HAP-1 (cell line): ENCODE measurements around the gene TMC3.
"Not testable (repeated sequence)": the region's sequence is repeated elsewhere in the genome, so short reads cannot be mapped to it uniquely, and the experiment has no call there.

Source experiments
- DNase-seq, 2 experiments: peaks; one replicate each; pipeline ENCODE4 v3.0.0-alpha.2; 2016 to 2020; ENCODE audit warnings: low spot score in 2 of 2
- H3K27me3 ChIP-seq: fragments of 250-450 bp; sonication (Bioruptor Pico); 2 replicates; pipeline ENCODE4 v1.5.1; 2020; ENCODE audit warnings: low read depth, mild to moderate bottlenecking, moderate library complexity
- H3K36me3 ChIP-seq: fragments of 250-450 bp; sonication (Bioruptor Pico); replicated peaks from 2 replicates; pipeline ENCODE4 v1.5.1; 2020; ENCODE audit warnings: mild to moderate bottlenecking
- H3K4me1 ChIP-seq: fragments of 250-450 bp; sonication (Bioruptor Pico); 2 replicates; pipeline ENCODE4 v1.5.1; 2020; ENCODE audit warnings: mild to moderate bottlenecking
- H3K4me3 ChIP-seq: fragments of 250-450 bp; sonication (Bioruptor Pico); 2 replicates; pipeline ENCODE4 v1.5.1; 2020; ENCODE audit warnings: mild to moderate bottlenecking, moderate library complexity
- H3K9me3 ChIP-seq: fragments of 250-450 bp; sonication (Bioruptor Pico); 2 replicates; pipeline ENCODE4 v1.5.1; 2020; ENCODE audit warnings: mild to moderate bottlenecking, moderate library complexity
- in situ Hi-C: fragments of 300-500 bp; cut with MboI; formaldehyde crosslinking; loops from 3 replicates; pipeline ENCODE4 v1.14.3; 2020; ENCODE audit warnings: low sequenced_read_pairs, inconsistent platforms, mixed read lengths

Gene TMC3

GRCh38 chr15:81351651-81352050 lies 22.4 kb downstream of the TMC3 start:
- H3K4me1 ChIP-seq, result no peaks in the 10 kb centered on the region
- no peak overlapping the region for H3K4me3 ChIP-seq
- no peaks in the 10 kb centered on the region for H3K36me3 ChIP-seq
- peaks cover 13% of the 10 kb centered on the region for H3K27me3 ChIP-seq
- in situ Hi-C loops, result no loop called here
- no peaks in the 10 kb centered on the region for H3K9me3 ChIP-seq
- DNase-seq, result no peak

- H3K27me3 ChIP-seq, result peaks cover 9% of the 10 kb centered on the region
- in situ Hi-C loops, result no loop called here
- H3K4me1 ChIP-seq, result no peaks in the 10 kb centered on the region
- H3K4me3 ChIP-seq, result no peak overlapping the region
- no peaks in the 10 kb centered on the region for H3K9me3 ChIP-seq
- DNase-seq, result no peak
- H3K36me3 ChIP-seq, result no peaks in the 10 kb centered on the region
These were observed 24.7 kb downstream of the TMC3 start for GRCh38 chr15:81349271-81349670.

- DNase-seq, in situ Hi-C loops, H3K9me3 ChIP-seq, H3K4me3 ChIP-seq, H3K36me3 ChIP-seq, H3K27me3 ChIP-seq, H3K4me1 ChIP-seq: not testable (repeated sequence)
These were observed 25.3 kb downstream of the TMC3 start for GRCh38 chr15:81348691-81349090.

GRCh38 chr15:81347910-81348309 lies 26.1 kb downstream of the TMC3 start:
- in situ Hi-C loops, result no loop called here
- no peak for DNase-seq
- Histone ChIP-seq H3K36me3 (no peaks in the 10 kb centered on the region), H3K4me3 (no peak overlapping the region), H3K4me1 (no peaks in the 10 kb centered on the region), H3K9me3 (no peaks in the 10 kb centered on the region), H3K27me3 (peaks cover 9% of the 10 kb centered on the region; the same call in 1 of the 2 replicates)

DNA sequence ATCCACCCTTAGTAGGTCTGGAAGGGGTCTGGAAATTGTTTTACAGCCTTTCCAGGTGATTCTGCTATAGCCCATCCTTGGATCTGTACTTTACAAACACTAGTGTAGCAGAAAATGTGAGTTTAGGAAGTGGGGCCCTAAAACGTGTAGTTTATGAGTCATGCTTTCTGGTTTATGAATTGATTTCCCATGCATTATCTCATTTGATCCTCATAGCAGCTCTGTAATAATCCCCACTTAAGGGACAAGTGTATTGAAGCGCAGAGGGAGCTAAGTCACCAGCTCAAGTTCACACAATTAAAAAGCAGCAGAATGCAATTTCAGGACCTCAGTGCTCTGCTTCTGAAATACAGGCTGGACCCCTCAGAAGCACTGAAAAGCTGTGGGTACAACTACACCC lies 27.4 kb downstream of the TMC3 start:
- in situ Hi-C loops, result no loop called here
- Histone ChIP-seq H3K4me3 (no peak overlapping the region), H3K4me1 (no peaks in the 10 kb centered on the region), H3K9me3 (no peaks in the 10 kb centered on the region), H3K27me3 (peaks cover 9% of the 10 kb centered on the region; the same call in 1 of the 2 replicates), H3K36me3 (no peaks in the 10 kb centered on the region)
- no peak for DNase-seq

GRCh38 chr15:81343371-81343770 lies 30.6 kb downstream of the TMC3 start:
- in situ Hi-C loops, result no loop called here
- Histone ChIP-seq H3K9me3 (no peaks in the 10 kb centered on the region), H3K36me3 (no peaks in the 10 kb centered on the region), H3K4me3 (no peak overlapping the region), H3K4me1 (no peaks in the 10 kb centered on the region), H3K27me3 (0 out of 2 replicates have a peak, but pooled peaks cover 8% of the 10 kb centered on the region)
- DNase-seq, result no peak

- Histone ChIP-seq H3K4me1 (no peaks in the 10 kb centered on the region), H3K4me3 (no peak overlapping the region), H3K9me3 (no peaks in the 10 kb centered on the region), H3K36me3 (no peaks in the 10 kb centered on the region), H3K27me3 (0 out of 2 replicates have a peak, but pooled peaks cover 3% of the 10 kb centered on the region)
- no peak for DNase-seq
- in situ Hi-C loops, result no loop called here
These were observed 32.7 kb downstream of the TMC3 start for GRCh38 chr15:81341351-81341750.

DNA sequence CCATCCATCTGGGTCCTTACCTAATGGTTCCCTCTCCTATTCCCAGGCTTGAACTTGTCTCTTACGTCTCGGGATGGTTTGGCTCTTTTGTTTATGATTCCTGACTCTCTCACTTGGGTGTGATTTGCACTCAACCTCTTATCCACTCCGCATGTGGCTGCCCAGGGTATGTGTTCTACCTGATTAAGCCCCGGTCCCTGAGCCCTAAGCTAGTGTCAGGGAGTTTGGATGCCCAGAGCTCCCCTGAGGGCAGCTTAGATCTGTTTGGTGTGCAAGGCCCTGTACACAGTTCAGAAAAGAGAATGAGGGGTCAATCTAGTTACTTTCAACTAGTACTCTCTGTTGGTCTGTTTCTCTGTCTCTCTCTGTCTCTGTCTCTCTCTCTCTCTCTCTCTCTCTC lies 34.2 kb downstream of the TMC3 start:
- 0 out of 2 replicates have a peak, but pooled peaks cover 3% of the 10 kb centered on the region for H3K27me3 ChIP-seq
- H3K4me3 ChIP-seq, result no peak overlapping the region
- DNase-seq, result no peak
- H3K36me3 ChIP-seq, result no peaks in the 10 kb centered on the region
- no peaks in the 10 kb centered on the region for H3K9me3 ChIP-seq
- in situ Hi-C loops, result no loop called here
- no peaks in the 10 kb centered on the region for H3K4me1 ChIP-seq

GRCh38 chr15:81339321-81339720 lies 34.7 kb downstream of the TMC3 start:
- no peak overlapping the region for H3K4me3 ChIP-seq
- 0 out of 2 replicates have a peak, but pooled peaks cover 3% of the 10 kb centered on the region for H3K27me3 ChIP-seq
- H3K9me3 ChIP-seq, result no peaks in the 10 kb centered on the region
- in situ Hi-C loops, result no loop called here
- no peaks in the 10 kb centered on the region for H3K4me1 ChIP-seq
- H3K36me3 ChIP-seq, result no peaks in the 10 kb centered on the region
- DNase-seq, result no peak

- no peaks in the 10 kb centered on the region for H3K36me3 ChIP-seq
- in situ Hi-C loops, result no loop called here
- no peak overlapping the region for H3K4me3 ChIP-seq
- 0 out of 2 replicates have a peak, but pooled peaks cover 3% of the 10 kb centered on the region for H3K27me3 ChIP-seq
- H3K9me3 ChIP-seq, result no peaks in the 10 kb centered on the region
- DNase-seq, result no peak
- no peaks in the 10 kb centered on the region for H3K4me1 ChIP-seq
These were observed 35.6 kb downstream of the TMC3 start for GRCh38 chr15:81338170-81339007.

GRCh38 chr15:81337713-81338157 lies 36.3 kb downstream of the TMC3 start:
- no peak for DNase-seq
- Histone ChIP-seq H3K4me3 (no peak overlapping the region), H3K27me3 (no peaks in the 10 kb centered on the region), H3K36me3 (no peaks in the 10 kb centered on the region), H3K4me1 (no peaks in the 10 kb centered on the region), H3K9me3 (no peaks in the 10 kb centered on the region)
- in situ Hi-C loops, result no loop called here

- Histone ChIP-seq H3K9me3 (no peaks in the 10 kb centered on the region), H3K27me3 (no peaks in the 10 kb centered on the region), H3K4me1 (no peaks in the 10 kb centered on the region), H3K4me3 (no peak overlapping the region), H3K36me3 (no peaks in the 10 kb centered on the region)
- in situ Hi-C loops, result no loop called here
- DNase-seq, result no peak
These were observed 36.8 kb downstream of the TMC3 start for GRCh38 chr15:81337241-81337640.

DNA sequence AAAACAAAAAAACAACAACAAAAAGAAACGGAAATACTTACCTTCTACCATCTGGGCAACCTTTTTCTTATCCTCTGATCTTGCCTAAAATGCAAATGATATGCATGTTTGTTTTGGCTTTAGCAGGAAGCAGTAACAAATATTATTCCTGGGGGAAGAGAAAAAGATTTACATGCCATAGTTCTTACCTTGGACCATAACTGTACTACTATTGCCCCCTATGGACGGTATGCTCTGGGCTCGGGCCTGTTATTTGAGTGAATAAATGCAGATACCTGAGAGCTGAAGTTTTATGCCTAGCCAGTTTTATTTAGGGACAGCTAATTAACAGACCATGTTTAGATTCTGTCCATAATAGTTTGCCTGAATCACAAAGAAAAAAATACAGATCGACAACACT lies 37.4 kb downstream of the TMC3 start:
- Histone ChIP-seq H3K4me1 (no peaks in the 10 kb centered on the region), H3K9me3 (no peaks in the 10 kb centered on the region), H3K36me3 (no peaks in the 10 kb centered on the region), H3K27me3 (no peaks in the 10 kb centered on the region), H3K4me3 (no peak overlapping the region)
- in situ Hi-C loops, result no loop called here
- no peak for DNase-seq

- Histone ChIP-seq H3K27me3 (no peaks in the 10 kb centered on the region), H3K36me3 (no peaks in the 10 kb centered on the region), H3K4me3 (no peak overlapping the region), H3K4me1 (no peaks in the 10 kb centered on the region), H3K9me3 (no peaks in the 10 kb centered on the region)
- in situ Hi-C loops, result no loop called here
- no peak for DNase-seq
These were observed 38.4 kb downstream of the TMC3 start for GRCh38 chr15:81335631-81336030.
